GM20000 (cell line): ENCODE data around the gene RAMP2.

Source experiments
- DNase-seq: peaks from one replicate; pipeline ENCODE4 v3.0.0; 2012; ENCODE audit warnings: low spot score
- TF ChIP-seq, protein P1 (sequence below): IDR thresholded peaks from 2 replicates; pipeline ENCODE4 v1.5.1; 2012; ENCODE audit warnings: mild to moderate bottlenecking, control low read depth; ENCODE audit errors: extremely low read depth, missing control alignments

Gene RAMP2

GRCh38 chr17:42809250-42809649, 48.2 kb downstream of the RAMP2 start:
- no peak for DNase-seq
- TF ChIP-seq, protein P1, sequence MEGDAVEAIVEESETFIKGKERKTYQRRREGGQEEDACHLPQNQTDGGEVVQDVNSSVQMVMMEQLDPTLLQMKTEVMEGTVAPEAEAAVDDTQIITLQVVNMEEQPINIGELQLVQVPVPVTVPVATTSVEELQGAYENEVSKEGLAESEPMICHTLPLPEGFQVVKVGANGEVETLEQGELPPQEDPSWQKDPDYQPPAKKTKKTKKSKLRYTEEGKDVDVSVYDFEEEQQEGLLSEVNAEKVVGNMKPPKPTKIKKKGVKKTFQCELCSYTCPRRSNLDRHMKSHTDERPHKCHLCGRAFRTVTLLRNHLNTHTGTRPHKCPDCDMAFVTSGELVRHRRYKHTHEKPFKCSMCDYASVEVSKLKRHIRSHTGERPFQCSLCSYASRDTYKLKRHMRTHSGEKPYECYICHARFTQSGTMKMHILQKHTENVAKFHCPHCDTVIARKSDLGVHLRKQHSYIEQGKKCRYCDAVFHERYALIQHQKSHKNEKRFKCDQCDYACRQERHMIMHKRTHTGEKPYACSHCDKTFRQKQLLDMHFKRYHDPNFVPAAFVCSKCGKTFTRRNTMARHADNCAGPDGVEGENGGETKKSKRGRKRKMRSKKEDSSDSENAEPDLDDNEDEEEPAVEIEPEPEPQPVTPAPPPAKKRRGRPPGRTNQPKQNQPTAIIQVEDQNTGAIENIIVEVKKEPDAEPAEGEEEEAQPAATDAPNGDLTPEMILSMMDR: no peak
